NCI-H510A (cell line): ENCODE data around the gene KCNAB2.

Source experiments
- DNase-seq: peaks from one replicate; lab custom pipeline; 2025; lab: John Stamatoyannopoulos, UW

The KCNAB2 gene

DNA sequence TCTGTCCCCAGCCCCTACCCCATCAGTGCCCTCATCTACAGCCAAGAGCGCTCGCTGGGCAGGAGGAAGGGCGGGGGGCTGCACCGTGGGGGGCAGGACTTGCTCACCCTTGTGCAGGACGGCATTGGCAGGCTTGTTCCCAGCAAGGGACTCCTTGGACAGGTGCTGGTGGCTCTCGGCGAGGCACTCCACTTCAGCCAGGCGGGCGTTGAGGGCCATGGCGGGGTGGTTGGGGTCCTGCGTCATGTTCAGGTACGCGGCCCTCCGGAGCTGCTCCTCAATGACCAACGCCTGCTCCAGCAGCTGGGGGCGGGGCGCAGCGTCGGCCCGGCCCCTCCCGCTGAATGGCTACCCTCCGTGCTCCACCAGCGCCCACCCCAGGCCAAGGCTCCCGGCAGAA lies 64.0 kb downstream of the KCNAB2 start:
- no peak for DNase-seq

DNA sequence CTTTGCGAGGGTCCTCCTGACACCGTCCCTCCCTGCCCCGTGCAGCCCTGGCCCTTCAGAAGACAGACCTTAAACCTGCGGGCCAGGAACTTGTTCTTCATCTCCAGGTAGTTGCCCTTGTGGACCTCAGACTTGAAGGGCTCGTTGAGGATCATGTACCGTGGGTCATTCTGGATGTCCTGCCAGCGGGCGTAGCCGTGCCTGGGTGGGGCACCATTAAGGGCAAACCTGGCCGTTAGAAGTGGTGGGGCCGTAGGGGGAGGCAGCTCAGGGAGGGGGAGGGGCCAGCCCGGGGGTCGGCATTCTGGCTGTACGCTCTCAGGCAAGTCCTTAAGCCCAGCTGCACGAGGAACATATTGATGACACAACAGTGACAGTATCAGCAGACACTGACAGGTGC lies 64.6 kb downstream of the KCNAB2 start:
- no peak for DNase-seq

DNA sequence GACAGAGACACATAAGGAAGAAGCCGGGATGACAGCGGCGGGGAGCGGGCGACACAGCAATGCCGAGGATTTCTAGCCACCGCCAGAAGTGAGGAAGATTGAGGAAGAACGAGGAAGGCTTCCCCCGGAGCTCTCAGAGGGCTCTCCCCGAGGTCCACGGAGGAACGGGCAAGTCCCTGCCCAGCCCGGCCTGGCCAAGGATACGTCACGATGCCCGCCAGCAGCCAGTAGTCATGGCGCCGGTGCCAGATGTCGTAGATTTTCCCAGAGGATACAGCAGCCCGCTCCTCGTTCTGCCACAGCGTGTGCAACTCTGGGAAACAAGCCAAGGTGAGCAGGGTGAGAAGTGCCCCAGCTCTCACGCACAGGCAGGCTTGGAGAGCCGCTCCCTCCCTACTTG lies 65.9 kb downstream of the KCNAB2 start:
- peak; percentile 98 for DNase-seq

DNA sequence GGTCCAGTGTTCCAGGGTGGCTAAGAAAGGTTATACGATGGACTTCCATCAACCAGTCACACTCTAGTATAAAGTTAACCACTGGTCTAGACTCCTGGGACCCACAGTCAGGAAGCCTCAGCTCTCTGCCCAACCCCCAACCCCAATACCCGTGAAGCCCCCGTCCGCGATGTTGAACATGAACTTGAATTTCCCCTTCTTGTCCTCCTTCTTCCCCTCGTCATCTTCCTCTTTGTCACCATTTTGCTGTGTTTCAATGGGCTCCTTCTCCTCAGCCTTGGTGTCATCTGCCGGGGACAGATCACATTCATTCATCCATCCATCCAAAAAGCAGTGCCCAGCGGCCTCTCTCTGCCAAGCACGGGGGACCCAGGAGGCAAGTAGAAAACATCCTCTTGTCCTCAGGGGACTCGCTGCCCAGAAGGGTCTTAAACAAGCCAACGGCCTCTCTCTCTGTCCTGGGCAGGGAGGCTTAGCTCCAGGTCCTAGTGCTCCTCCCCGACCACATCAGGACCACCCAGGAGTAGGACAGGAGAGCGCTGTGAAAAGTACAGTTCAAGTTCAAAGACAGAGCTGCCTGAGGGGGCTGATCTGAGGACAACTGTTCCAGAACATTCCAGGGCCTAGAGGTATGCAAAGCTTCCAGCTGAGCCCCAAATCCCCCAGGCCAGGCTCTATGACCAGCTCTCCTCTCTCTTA lies 66.5 kb downstream of the KCNAB2 start:
- DNase-seq: no peak

DNA sequence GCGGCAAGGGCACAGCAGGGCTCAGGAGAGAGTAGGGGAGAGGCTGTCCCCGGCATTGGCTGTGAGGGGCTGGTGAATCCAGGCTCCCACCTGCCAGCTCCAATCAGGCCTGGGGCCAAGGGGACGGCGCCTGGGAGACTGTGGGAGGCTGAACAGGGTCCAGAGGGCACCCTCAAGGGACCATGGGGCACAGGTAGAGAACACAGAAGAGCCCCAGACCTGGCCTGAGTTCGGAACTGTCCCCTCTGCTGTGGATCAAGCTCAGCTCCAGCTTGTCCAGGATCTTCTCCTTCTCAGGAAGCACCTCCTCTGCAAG lies 67.0 kb downstream of the KCNAB2 start:
- no peak for DNase-seq

DNA sequence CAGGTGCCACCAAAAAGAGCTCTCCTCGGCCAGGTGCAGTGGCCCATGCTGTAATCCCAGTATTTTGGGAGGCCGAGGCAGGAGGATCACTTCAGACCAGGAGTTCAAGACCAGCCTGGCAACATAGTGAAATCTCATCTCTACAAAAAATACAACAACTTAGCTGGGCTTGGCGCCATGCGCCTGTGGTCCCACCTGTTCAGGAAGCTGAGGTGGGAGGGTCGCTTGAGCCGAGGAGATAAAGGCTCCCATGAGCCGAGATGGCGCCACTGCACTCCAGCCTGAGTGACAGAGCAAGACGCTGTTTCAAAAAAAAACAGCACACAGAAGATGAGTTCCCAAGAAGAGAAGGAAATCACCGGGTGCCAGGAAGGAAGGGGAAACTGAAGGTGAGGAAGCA lies 67.4 kb downstream of the KCNAB2 start:
- DNase-seq: no peak

DNA sequence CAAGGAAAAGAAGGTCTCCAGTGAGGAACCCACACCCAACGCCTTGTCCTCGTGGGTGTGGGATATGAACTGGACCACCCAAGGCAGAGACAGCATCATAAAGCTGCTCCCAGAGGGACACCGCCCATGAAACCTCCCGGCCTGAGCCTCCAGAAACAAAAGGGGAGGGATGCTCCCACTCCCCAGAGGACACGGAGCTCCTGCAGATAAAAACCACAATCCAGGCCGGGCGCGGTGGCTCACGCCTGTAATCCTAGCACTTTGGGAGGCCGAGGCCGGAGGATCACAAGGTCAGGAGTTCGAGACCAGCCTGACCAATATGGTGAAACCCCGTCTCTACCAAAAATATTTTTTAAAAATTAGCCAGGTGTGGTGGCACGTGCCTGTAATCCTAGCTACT lies 68.1 kb downstream of the KCNAB2 start:
- no peak for DNase-seq

DNA sequence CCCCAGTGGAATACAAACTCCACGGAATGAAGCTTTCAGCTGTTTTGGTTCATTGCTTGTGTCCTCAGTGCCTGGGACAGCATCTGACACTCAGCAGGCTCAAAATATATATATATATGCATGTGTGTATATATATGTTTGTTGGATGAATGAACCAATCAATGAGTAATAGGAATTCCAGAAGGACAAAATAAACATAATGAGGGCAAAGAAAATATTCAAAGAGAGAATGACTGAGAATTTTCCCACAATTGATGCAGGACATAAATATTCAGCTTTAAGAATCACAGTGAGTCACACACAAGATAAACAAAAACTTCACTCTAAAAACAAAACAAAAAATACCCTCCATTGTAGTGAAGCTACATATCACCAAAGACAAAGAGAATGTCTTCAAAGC lies 70.4 kb downstream of the KCNAB2 start:
- DNase-seq: no peak

DNA sequence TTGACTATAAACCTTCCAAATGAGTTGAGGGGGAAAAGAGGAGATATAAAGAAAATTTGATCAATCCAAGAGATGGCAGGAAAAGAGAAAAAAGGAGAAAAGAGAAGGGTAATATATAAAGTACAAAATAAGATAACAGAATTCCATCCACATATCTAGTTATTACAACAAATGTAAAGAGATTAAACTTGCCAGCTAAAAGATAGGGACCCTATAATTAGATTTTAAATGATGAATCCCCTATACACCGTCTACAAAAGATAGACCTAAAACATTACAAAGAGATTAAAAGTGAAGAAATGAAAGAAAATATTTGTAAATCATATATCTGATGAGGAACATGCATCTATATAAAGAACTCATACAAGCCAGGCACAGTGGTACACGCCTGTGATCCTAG lies 71.4 kb downstream of the KCNAB2 start:
- DNase-seq: no peak

DNA sequence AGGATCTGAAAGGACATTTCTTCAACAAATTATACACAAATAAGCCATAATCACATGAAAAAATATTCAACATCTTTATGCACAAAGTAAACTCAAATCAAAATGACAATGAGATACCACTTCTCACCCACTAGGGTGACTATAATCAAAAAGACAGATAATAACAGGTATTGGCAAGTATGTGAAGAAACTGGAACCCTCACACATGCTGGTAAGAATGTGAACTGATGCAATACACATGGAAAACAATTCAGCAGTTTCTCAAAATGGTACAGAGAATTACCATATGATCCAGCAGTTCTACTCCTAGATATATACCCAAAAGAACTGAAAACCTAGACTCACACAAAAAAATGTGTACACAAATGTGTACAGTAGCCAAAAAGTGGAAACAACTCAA lies 71.9 kb downstream of the KCNAB2 start:
- no peak for DNase-seq

DNA sequence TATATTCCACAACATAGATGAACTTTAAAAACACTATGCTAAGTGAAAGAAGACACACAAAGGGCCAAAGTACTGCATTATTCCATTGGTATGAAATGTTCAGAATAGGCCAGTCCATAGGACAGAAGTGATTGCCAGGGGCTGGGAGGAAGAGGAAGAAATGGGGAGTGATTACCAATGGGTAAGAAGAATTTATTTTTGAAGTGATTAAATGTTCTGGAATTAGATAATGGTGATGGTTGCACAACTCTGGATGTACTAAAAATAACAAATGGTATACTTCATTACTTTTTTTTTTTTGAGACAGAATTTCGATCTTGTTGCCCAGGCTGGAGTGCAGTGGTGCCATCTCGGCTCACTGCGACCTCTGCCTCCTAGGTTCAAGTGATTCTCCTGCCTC lies 72.7 kb downstream of the KCNAB2 start:
- no peak for DNase-seq

DNA sequence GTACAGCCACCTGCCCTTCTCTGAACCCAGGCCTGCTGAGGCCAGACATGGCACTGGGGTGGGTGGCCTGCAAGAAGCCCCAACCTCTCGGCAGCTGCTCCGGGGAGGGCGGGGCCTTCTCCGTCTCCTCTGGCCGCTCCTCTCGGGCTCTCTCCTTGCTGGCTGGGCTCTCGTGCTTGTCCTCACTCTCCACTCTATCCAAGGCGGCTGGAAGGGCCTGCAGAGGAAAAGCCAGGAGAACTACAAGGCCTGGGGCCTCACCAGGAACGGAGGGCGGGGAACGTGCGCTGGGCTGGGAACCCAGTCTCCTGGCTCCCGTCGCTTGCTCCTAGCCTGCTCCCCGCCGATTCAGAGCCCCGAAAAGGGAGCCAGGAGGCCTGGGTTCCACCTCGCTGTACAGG lies 75.3 kb downstream of the KCNAB2 start:
- no peak for DNase-seq

DNA sequence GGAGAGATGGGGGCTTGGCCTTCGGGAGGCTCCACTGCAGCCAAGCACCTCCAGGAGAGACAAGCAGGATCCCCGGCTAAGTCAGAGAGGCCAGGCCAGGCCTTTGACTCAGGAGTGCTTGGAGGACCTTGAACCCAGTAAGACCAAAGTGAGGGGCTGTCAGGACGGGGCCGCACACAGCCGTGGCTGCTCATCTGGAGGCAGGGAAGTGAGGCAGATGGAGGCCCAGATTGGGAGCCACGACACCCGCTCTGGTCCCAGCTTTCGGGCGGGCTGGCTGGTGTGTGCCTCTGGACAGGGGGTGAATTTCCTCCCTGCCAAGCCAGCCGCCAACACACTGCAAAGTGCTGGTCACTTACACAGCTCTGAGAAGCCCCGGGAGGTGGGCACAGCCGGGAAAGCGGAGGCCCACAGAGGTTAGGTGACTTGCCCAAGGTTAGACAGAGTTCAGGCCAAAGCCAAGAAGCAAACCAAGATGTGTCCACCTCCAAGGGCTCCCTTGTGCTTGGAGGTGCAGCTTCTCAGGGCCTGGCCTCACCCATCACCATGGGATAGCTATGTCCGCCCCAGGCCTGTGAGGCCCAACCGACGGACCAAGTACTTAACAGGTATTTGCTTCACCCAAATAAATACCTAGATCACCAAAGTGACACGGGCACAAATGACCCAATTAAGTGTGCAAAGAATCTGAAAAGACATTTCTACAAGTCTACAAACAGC lies 76.1 kb downstream of the KCNAB2 start:
- DNase-seq: no peak

DNA sequence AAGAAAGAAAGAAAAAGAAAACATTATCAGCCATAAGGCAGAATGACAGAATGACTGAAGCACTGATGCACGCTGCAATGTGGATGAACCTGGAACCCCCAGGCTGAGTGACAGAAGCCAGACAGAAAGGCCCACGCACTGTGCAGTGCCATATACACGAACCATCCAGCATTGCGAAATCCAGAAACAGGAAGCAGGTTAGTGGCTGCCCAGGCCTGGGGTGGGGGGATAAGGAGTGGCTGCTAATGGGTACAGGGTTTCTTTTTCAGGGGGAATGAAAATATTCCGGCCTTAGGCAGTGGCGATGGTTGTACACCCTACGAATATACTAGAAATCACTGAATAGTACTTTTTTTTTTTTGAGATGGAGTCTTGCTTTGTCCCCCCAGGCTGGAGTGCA lies 77.4 kb downstream of the KCNAB2 start:
- no peak for DNase-seq

DNA sequence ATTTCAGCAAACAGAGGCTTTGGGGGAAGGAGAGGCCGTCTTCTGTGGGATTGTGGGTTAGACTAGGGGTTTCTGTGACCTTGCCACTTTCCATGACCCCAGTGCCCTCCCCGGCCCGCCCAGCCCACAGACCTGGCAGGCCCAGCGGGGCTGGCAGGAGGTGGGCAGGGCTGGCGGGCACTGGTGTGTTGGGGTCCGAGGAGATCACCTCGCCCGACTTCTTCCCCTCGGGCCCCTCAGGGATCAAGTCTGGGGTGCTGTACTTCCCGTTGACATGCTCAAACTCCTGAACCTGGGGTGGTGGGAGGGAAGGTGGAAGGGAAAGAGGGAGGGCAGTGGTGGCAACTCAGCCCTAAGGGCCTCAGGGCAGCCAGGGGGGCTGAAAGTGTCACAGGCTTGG lies 78.1 kb downstream of the KCNAB2 start:
- DNase-seq: no peak

DNA sequence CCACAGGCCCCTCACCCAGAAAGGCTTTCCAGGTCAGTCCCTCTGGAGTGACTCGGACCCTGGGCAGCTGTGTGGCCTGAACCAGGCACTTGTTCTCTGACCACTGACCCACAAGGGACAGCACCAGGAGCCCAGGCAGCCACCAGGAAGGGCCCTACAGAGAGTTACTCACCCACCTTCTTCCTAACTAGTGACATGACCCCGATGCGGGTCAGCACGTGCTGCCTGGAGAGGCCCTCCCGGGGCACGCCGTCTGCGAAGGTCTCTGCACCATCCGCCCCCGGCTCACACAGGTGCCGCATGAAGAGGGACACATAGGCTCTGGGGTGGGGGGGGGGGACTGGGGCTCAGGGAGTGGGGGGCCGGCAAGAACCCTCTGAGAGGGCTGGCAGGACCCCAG lies 78.7 kb downstream of the KCNAB2 start:
- DNase-seq: no peak

DNA sequence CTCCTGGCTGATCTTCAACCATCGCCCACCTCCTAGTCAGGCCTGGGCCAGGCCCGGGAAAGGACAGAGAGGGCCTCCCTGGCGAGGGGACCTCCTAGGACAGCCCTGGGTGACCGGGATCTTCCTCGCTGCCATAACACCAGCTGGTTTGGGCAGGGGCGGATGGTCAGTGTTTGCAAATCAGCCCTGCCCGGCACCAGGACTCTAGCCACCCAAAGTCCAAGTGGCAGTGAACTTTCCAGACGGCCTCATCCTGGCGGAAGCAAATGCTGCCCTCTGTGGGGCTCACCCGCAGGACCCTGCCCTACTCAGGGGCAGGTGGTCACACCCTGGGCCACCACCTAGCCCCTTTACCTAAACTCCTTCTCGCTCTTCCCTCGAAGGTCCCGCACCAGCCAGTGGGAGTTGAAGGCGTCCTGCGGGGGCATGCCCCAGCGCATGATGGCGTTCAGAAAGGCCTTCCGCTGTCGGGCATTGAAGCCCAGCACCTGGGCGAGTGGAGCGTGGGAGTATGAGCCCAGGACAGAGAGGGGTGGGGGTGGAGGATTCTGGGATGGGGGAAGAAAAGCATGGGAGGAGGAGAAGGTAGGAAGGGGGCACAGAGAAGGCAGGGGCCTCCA lies 79.2 kb downstream of the KCNAB2 start:
- no peak for DNase-seq

DNA sequence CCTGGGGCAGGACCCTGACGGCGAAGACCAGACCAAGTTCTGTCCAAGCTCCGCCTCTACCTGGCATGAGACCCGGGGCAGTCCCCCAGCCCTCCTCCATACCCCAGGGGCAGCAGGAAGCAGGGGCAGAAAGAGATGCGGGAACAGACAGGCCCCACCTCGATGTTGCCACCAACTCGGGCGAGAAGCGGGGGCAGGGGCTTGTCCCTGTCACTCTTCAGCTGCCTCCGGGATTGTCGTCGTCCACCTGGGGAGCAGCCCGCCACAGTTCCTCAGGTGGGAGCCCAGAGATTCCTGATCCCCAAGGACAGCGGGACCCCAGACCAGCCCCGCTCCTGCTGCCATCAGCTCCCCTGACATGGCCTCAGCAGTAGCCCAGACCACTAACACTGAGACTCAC lies 79.7 kb downstream of the KCNAB2 start:
- no peak for DNase-seq

DNA sequence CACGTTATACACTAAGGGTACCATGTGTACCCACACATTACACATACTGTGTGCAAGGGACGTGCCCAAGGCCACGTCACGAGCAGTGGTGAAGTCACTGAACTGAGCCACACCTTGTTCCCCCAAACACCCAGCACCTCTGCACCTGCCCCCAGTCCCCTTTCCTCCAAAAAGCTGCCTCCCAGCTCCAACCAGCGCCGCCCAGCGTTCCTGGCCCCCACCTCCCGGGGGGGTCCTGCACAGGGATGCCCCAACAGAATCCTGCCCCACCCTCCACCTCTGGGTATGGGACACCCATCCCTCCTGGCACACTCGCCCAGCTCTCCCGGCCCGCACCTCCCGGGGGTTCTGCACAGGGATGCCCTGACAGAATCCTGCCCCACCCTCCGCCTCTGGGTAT lies 80.3 kb downstream of the KCNAB2 start:
- no peak for DNase-seq

DNA sequence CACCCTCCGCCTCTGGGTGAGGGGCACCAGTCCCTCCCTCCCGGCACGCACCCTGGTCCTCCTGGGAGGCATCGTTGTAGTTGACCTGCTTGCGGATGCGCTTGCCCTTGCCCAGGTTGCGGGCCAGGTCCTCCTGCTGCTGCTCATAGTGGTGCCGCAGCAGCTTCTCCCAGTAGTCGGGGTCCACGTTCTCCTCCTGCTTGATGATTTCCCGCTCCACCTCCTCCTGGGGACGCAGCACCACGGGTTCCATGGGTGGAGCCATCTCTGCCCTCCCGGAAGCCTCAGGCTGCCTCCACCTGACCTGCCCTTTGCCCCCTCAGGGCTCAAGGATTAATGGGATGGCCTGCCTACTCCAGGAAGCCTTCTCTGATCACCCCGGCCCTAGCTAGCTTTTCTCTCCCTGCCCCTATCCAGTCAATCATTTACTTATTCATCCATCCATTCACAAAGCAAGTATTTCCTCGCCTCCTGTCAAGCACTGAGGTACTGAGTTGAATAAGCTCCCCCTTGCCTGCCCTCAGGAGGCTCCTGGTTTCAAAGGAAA lies 80.9 kb downstream of the KCNAB2 start:
- no peak for DNase-seq

DNA sequence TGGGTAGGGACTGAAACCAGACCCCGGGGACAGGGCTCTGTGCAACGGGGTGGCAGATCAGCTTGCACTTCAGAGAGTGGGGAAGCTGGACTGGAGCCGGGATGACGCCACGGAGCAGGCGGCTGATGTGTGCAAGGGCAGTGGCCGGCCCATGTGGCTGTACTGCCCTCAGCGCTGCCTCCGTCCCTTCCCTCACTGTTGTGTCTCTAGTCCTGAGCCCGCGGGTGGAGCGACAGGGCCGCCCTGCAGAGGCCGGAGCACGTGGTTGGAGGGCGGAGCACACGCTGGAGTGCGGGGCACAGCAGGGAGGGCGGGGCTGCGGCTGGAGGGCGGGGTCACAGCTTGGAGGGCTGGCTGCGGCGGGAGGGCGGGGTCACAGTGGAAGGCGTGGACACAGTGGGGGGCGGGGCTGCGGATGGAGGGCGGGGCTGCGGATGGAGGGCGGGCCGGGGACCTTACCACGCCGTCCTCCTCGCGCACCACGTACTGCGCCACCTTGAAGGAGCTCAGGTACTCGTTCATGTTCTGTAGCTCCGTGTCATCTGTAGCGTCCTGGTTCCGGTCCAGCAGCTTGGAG lies 82.0 kb downstream of the KCNAB2 start:
- DNase-seq: no peak

DNA sequence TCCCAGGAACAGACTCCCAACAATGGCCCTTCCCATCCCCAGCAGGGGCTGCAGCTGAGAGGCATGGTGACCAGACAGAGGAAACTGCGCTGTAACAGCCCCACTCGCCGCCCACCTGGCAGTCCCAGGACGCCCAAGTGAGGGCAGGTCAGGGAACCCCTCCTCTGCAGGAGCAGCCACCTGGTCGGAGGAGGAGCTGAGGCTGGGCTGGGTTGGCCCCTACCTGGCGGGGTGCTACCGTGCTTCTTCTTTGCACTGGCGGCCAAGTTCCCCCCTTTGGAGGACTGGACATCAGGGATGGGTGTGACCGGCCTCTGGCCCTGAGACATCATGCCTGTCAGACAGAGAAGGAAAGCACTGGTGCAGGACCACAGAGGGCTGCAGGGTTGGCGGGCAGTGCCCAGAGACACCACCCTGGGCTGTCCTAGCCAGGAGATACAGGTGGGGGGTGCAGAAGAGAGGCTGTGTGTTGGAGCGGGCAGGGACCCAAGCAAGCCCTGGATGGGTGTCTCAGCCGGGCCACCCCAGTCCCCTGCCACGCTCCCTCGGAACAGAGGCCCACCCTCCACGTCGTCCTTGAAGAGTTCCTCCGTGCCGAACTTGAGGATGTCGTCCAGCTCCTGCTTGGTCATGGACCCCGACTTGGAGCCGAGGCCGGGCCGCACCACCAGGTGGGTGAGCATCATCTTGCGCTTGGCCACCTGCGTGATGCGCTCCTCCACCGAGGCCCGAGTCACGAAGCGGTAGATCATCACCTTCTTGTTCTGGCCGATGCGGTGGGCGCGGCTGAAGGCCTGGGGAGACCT lies 82.8 kb downstream of the KCNAB2 start:
- no peak for DNase-seq
